HepG2 (cell line): ENCODE measurements around the gene MRPL30. TPM values are rescaled to one million over a fixed set of nuclear protein-coding genes. Genes with fewer than 3 reads are reported as not detected.

Experiments used
- ATAC-seq: fragments of 200-7000 bp; cut with Tn5 transposase; 3 replicates; pipeline ENCODE4 v1.9.1; 2020; ENCODE audit warnings: mild to moderate bottlenecking, moderate library complexity
- BruUV-seq: library from RNA; stranded (reverse); fragments of 400-500 nt; replicated peaks from 2 replicates; lab custom pipeline; 2021; lab: Mats Ljungman, UMichigan
- CTCF ChIA-PET: fragments of 300-600 bp; formaldehyde crosslinking; extraction: SDS; loops from one replicate; lab custom pipeline; 2021; ENCODE audit warnings: low total read pairs, inconsistent platforms, low intra/inter-chr PET ratio; lab: Yijun Ruan, JAX
- POLR2A ChIA-PET: fragments of 350-600 bp; sonication (Branson Sonifier 250); formaldehyde crosslinking; loops from one replicate; lab custom pipeline; 2020; ENCODE audit warnings: antibody characterized with exemption, inconsistent platforms; lab: Yijun Ruan, JAX
- DNase-seq: peaks from one replicate; pipeline ENCODE4 v3.0.0-alpha.2; 2015; ENCODE audit warnings: low spot score
- FAIRE-seq: peaks from 3 replicates; lab custom pipeline; 2011; peaks lifted over from hg19 to GRCh38; lab: Jason Lieb, UNC
- H2AFZ ChIP-seq: one replicate; pipeline ENCODE4 v1.6.1; 2011; ENCODE audit warnings: low read length, inconsistent platforms
- H3K27ac ChIP-seq: fragments of 300-600 bp; 3 replicates; pipeline ENCODE4 v1.8.0; 2011; ENCODE audit warnings: mixed run types, mild to moderate bottlenecking, mixed read lengths, low read length, inconsistent platforms; ENCODE audit not compliant: insufficient read depth; ENCODE audit errors: extremely low read length
- H3K27me3 ChIP-seq, 2 experiments: fragments of 200-600 bp in 1 of 2; 2 replicates in 1 of 2; 3 replicates in 1 of 2; pipeline versions ENCODE4 v1.6.0 to v1.8.0; 2011; ENCODE audit warnings: low read length in 2 of 2, mild to moderate bottlenecking in 2 of 2, moderate library complexity in 2 of 2, inconsistent platforms in 1 of 2; ENCODE audit not compliant: insufficient read depth in 2 of 2, control insufficient read depth in 1 of 2
- H3K36me3 ChIP-seq, 2 experiments: fragments of 200-600 bp in 1 of 2; replicated peaks in 1 of 2; 2 replicates in 1 of 2; 3 replicates in 1 of 2; pipeline versions ENCODE4 v1.5.1 to v1.8.0; 2011; ENCODE audit warnings: low read length in 2 of 2, inconsistent platforms in 1 of 2; ENCODE audit not compliant: insufficient read depth in 2 of 2, control insufficient read depth in 1 of 2
- H3K4me1 ChIP-seq: 2 replicates; pipeline ENCODE4 v1.5.1; 2012; ENCODE audit warnings: low read length, inconsistent platforms; ENCODE audit not compliant: insufficient read depth
- H3K4me2 ChIP-seq: 2 replicates; pipeline ENCODE4 v1.6.0; 2011; ENCODE audit warnings: low read depth, low read length, inconsistent platforms
- H3K4me3 ChIP-seq, 3 experiments: fragments of 200-600 bp in 1 of 3; sonication (generic), shearing (Covaris generic) in 1 of 3; replicated peaks in 1 of 3; 2 replicates each; pipeline ENCODE4 v1.5.1; 2011 to 2016; ENCODE audit warnings: low read length in 3 of 3, inconsistent platforms in 2 of 3, low read depth in 2 of 3, mild to moderate bottlenecking in 2 of 3, control low read depth in 1 of 3, mixed read lengths in 1 of 3; ENCODE audit not compliant: insufficient read depth in 1 of 3
- H3K79me2 ChIP-seq: one replicate; pipeline ENCODE4 v1.6.1; 2011; ENCODE audit warnings: low read length, inconsistent platforms; ENCODE audit not compliant: insufficient read depth
- H3K9ac ChIP-seq: 2 replicates; pipeline ENCODE4 v1.6.0; 2011; ENCODE audit warnings: mild to moderate bottlenecking, low read depth, low read length, inconsistent platforms; ENCODE audit not compliant: insufficient read depth
- H3K9me3 ChIP-seq: 2 replicates; pipeline ENCODE4 v1.5.1; 2012; ENCODE audit warnings: mild to moderate bottlenecking, low read length
- H4K20me1 ChIP-seq: 2 replicates; pipeline ENCODE4 v1.6.0; 2011; ENCODE audit warnings: inconsistent platforms, mild to moderate bottlenecking, low read length, moderate library complexity; ENCODE audit not compliant: insufficient read depth
- ELF1 ChIP-seq: sonication (generic); formaldehyde crosslinking; IDR thresholded peaks from 2 replicates; pipeline ENCODE4 v1.4.0; 2020; ENCODE audit warnings: missing genetic modification reagents
- HHEX ChIP-seq: IDR thresholded peaks from 2 replicates; pipeline ENCODE4 v1.6.1; 2016; ENCODE audit warnings: control low read depth
- HNRNPH1 ChIP-seq: fragments of 200-400 bp; formaldehyde crosslinking; optimal IDR thresholded peaks from 2 replicates; pipeline ENCODE3; 2017; ENCODE audit warnings: mild to moderate bottlenecking, low read depth, low read length
- MATR3 ChIP-seq: sonication (generic); formaldehyde crosslinking; IDR thresholded peaks from 2 replicates; pipeline ENCODE4 v1.4.0; 2020; ENCODE audit warnings: missing genetic modification reagents
- NCOA1 ChIP-seq: sonication (generic); formaldehyde crosslinking; IDR thresholded peaks from 2 replicates; pipeline ENCODE4 v1.9.0; 2021; ENCODE audit warnings: missing genetic modification reagents
- PCBP2 ChIP-seq: fragments of 200-400 bp; formaldehyde crosslinking; optimal IDR thresholded peaks from 2 replicates; pipeline ENCODE3; 2018; ENCODE audit warnings: low read length, low read depth; ENCODE audit not compliant: poor library complexity, severe bottlenecking
- POLR2AphosphoS2 ChIP-seq: IDR thresholded peaks from 2 replicates; pipeline ENCODE4 v1.6.1; 2011; ENCODE audit warnings: low read depth, low read length, improper control_type of control experiment
- ZNF230 ChIP-seq: sonication (generic); formaldehyde crosslinking; IDR thresholded peaks from 2 replicates; pipeline ENCODE4 v1.4.0; 2020; ENCODE audit warnings: mild to moderate bottlenecking, missing genetic modification reagents
- ZNF362 ChIP-seq: sonication (generic); formaldehyde crosslinking; IDR thresholded peaks from 2 replicates; pipeline ENCODE4 v1.4.0; 2020; ENCODE audit warnings: missing genetic modification reagents, mild to moderate bottlenecking, borderline replicate concordance
- ZNF44 ChIP-seq: sonication (generic); formaldehyde crosslinking; IDR thresholded peaks from 2 replicates; pipeline ENCODE4 v1.5.1; 2020; ENCODE audit warnings: mild to moderate bottlenecking, missing genetic modification reagents
- ZNF543 ChIP-seq: sonication (generic); formaldehyde crosslinking; IDR thresholded peaks from 2 replicates; pipeline ENCODE4 v1.4.0; 2020; ENCODE audit warnings: mild to moderate bottlenecking, missing genetic modification reagents
- ZNF629 ChIP-seq: sonication (generic); formaldehyde crosslinking; conservative IDR thresholded peaks from 2 replicates; pipeline ENCODE4 v1.5.0; 2020; ENCODE audit warnings: missing genetic modification reagents
- ZNF879 ChIP-seq: sonication (generic); formaldehyde crosslinking; IDR thresholded peaks from 2 replicates; pipeline ENCODE4 v1.8.1; 2023; ENCODE audit warnings: missing genetic modification reagents
- WGBS: methylation state at CpG from one replicate; pipeline ENCODE4 v1.1.6; 2017; ENCODE audit warnings: low lambda C conversion rate; 5-methylcytosine and 5-hydroxymethylcytosine counted together
- in situ Hi-C: cut with HindIII; loops from 2 replicates; pipeline ENCODE4 v1.10.0; 2017; ENCODE audit warnings: low pct_unique_long_range_greater_than_20kb; ENCODE audit not compliant: extremely low pct_ligation_motif_present
- intact Hi-C: fragments of 100-400 bp; cut with micrococcal nuclease; formaldehyde crosslinking; loops from one replicate; pipeline ENCODE4 v1.10.0; 2022; ENCODE audit not compliant: unreplicated experiment
- polyA plus RNA-seq, 8 experiments: library from polyadenylated mRNA; depleted of rRNA in 3 of 8; stranded (reverse) in 7 of 8; unstranded in 1 of 8; fragments of >200 nt; fragmentation: Illumina TruSeq in 4 of 8; extraction: Trizol in 4 of 8; gene quantifications; 2 replicates each; pipeline versions ENCODE4 v1.2.1 to v1.2.3, GENCODE V29; 2011 to 2016; ENCODE audit warnings: low read depth in 4 of 8, missing spikeins in 1 of 8, mixed read lengths in 1 of 8; ENCODE audit not compliant: insufficient read depth in 1 of 8
- total RNA-seq, 5 experiments: library from RNA; depleted of rRNA; stranded (reverse); fragments of >200 nt; fragmentation: Illumina TruSeq; extraction: Trizol; gene quantifications; 2 replicates each; pipeline ENCODE4 v1.2.3, GENCODE V29; 2016; ENCODE audit warnings: low read depth in 1 of 5
- TF ChIP-seq, protein P1 (sequence below): sonication (generic); formaldehyde crosslinking; IDR thresholded peaks from 2 replicates; pipeline ENCODE4 v1.4.0; 2020; ENCODE audit warnings: missing genetic modification reagents
- TF ChIP-seq, protein P2 (sequence below): sonication (generic); formaldehyde crosslinking; IDR thresholded peaks from 2 replicates; pipeline ENCODE4 v1.8.1; 2023; ENCODE audit warnings: mild to moderate bottlenecking, missing genetic modification reagents, borderline replicate concordance
- TF ChIP-seq, protein P3 (sequence below): sonication (generic); formaldehyde crosslinking; IDR thresholded peaks from 2 replicates; pipeline ENCODE4 v1.8.0; 2022; ENCODE audit warnings: missing genetic modification reagents, mild to moderate bottlenecking, borderline replicate concordance
- TF ChIP-seq, protein P4 (sequence below): sonication (generic); formaldehyde crosslinking; IDR thresholded peaks from 2 replicates; pipeline ENCODE4 v1.4.0; 2020; ENCODE audit warnings: missing genetic modification reagents

Gene MRPL30
- total and polyA plus RNA-seq, 2 of the 13 experiments (the other 11 are each of a cell fraction or from before 2014, with no cell fraction given): 30.2 to 75.3 TPM

GRCh38 chr2:99240431-99240830, 59.4 kb downstream of the MRPL30 start:
- H3K4me1 ChIP-seq: no peaks in the 10 kb centered on the region
- no peak overlapping the region for H3K27ac ChIP-seq
- no peak overlapping the region for H3K9ac ChIP-seq
- ATAC-seq (no peak), DNase-seq (no peak), FAIRE-seq (no peak)
- intact Hi-C loops: loop anchor here (10.0 kb wide), 1 partner anchor 144 kb away; no protein-coding TSS in a partner anchor
- H3K4me3 ChIP-seq: no peak overlapping the region
- no TSS peak for BruUV-seq
- in situ Hi-C loops: no loop called here
- no peaks in the 10 kb centered on the region for H3K27me3 ChIP-seq
- no peaks in the 10 kb centered on the region for H3K36me3 ChIP-seq
- WGBS: 65% methylated on average over 6 of the region's 6 CpGs
- no peaks in the 10 kb centered on the region for H3K9me3 ChIP-seq
- no peak overlapping the region for H2AFZ ChIP-seq
- POLR2A ChIA-PET: no interaction called here
- H4K20me1 ChIP-seq: no peaks in the 10 kb centered on the region
- CTCF ChIA-PET: no interaction called here
- H3K79me2 ChIP-seq: no peaks in the 10 kb centered on the region
- no peak overlapping the region for H3K4me2 ChIP-seq
- no peak for TF ChIP-seq ZNF543
- TF ChIP-seq ZNF230 (CRISPR knock-in tag): no peak
- TF ChIP-seq ZNF629 (CRISPR knock-in tag): no peak
- no peak for TF ChIP-seq POLR2AphosphoS2
- no peak for TF ChIP-seq ZNF362 (CRISPR knock-in tag)
- no peak for TF ChIP-seq ELF1 (CRISPR knock-in tag)
- TF ChIP-seq ZNF879 (CRISPR knock-in tag): no peak
- no peak for TF ChIP-seq NCOA1 (CRISPR knock-in tag)
- TF ChIP-seq HNRNPH1: no peak
- no peak for TF ChIP-seq ZNF44
- TF ChIP-seq, protein P1, sequence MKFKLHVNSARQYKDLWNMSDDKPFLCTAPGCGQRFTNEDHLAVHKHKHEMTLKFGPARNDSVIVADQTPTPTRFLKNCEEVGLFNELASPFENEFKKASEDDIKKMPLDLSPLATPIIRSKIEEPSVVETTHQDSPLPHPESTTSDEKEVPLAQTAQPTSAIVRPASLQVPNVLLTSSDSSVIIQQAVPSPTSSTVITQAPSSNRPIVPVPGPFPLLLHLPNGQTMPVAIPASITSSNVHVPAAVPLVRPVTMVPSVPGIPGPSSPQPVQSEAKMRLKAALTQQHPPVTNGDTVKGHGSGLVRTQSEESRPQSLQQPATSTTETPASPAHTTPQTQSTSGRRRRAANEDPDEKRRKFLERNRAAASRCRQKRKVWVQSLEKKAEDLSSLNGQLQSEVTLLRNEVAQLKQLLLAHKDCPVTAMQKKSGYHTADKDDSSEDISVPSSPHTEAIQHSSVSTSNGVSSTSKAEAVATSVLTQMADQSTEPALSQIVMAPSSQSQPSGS (CRISPR knock-in tag): no peak
- no peak for TF ChIP-seq PCBP2
- TF ChIP-seq, protein P2, sequence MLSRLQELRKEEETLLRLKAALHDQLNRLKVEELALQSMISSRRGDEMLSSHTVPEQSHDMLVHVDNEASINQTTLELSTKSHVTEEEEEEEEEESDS (CRISPR knock-in tag): no peak
- no peak for TF ChIP-seq HHEX (CRISPR knock-in tag)
- TF ChIP-seq MATR3: no peak
- TF ChIP-seq, protein P3, sequence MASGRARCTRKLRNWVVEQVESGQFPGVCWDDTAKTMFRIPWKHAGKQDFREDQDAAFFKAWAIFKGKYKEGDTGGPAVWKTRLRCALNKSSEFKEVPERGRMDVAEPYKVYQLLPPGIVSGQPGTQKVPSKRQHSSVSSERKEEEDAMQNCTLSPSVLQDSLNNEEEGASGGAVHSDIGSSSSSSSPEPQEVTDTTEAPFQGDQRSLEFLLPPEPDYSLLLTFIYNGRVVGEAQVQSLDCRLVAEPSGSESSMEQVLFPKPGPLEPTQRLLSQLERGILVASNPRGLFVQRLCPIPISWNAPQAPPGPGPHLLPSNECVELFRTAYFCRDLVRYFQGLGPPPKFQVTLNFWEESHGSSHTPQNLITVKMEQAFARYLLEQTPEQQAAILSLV (CRISPR knock-in tag): no peak
- TF ChIP-seq, protein P4, sequence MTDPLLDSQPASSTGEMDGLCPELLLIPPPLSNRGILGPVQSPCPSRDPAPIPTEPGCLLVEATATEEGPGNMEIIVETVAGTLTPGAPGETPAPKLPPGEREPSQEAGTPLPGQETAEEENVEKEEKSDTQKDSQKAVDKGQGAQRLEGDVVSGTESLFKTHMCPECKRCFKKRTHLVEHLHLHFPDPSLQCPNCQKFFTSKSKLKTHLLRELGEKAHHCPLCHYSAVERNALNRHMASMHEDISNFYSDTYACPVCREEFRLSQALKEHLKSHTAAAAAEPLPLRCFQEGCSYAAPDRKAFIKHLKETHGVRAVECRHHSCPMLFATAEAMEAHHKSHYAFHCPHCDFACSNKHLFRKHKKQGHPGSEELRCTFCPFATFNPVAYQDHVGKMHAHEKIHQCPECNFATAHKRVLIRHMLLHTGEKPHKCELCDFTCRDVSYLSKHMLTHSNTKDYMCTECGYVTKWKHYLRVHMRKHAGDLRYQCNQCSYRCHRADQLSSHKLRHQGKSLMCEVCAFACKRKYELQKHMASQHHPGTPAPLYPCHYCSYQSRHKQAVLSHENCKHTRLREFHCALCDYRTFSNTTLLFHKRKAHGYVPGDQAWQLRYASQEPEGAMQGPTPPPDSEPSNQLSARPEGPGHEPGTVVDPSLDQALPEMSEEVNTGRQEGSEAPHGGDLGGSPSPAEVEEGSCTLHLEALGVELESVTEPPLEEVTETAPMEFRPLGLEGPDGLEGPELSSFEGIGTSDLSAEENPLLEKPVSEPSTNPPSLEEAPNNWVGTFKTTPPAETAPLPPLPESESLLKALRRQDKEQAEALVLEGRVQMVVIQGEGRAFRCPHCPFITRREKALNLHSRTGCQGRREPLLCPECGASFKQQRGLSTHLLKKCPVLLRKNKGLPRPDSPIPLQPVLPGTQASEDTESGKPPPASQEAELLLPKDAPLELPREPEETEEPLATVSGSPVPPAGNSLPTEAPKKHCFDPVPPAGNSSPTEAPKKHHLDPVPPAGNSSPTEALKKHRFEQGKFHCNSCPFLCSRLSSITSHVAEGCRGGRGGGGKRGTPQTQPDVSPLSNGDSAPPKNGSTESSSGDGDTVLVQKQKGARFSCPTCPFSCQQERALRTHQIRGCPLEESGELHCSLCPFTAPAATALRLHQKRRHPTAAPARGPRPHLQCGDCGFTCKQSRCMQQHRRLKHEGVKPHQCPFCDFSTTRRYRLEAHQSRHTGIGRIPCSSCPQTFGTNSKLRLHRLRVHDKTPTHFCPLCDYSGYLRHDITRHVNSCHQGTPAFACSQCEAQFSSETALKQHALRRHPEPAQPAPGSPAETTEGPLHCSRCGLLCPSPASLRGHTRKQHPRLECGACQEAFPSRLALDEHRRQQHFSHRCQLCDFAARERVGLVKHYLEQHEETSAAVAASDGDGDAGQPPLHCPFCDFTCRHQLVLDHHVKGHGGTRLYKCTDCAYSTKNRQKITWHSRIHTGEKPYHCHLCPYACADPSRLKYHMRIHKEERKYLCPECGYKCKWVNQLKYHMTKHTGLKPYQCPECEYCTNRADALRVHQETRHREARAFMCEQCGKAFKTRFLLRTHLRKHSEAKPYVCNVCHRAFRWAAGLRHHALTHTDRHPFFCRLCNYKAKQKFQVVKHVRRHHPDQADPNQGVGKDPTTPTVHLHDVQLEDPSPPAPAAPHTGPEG (CRISPR knock-in tag): no peak
